Tibial nerve (tissue), 4 donors: ENCODE results near the gene MAST1. TPM values are rescaled to one million over a fixed set of nuclear protein-coding genes. Genes with fewer than 3 reads are reported as not detected.

Source experiments
- DNase-seq, 2 donors: peaks; one replicate each; pipeline ENCODE4 v3.0.0-alpha.2; 2019; ENCODE audit warnings: low spot score in 2 of 2
- H3K27ac ChIP-seq, 4 donors: fragments of 200-600 bp; sonication (generic) in 3 of 4; one replicate each; pipeline ENCODE4 v1.5.1; 2017 to 2019; ENCODE audit warnings: mild to moderate bottlenecking in 1 of 4
- H3K27me3 ChIP-seq, 2 donors: fragments of 200-600 bp; sonication (generic) in 1 of 2; one replicate each; pipeline versions ENCODE4 v1.5.1 to v1.6.0; 2017 to 2019
- H3K36me3 ChIP-seq, 3 donors: fragments of 200-600 bp; sonication (generic); one replicate each; pipeline ENCODE4 v1.5.1; 2018 to 2019
- H3K4me1 ChIP-seq, 4 donors: fragments of 200-600 bp; sonication (generic) in 3 of 4; one replicate each; pipeline ENCODE4 v1.5.1; 2017 to 2019
- H3K4me3 ChIP-seq, 4 donors: fragments of 200-600 bp; sonication (generic) in 3 of 4; one replicate each; pipeline ENCODE4 v1.5.1; 2017 to 2019; ENCODE audit warnings: mild to moderate bottlenecking in 1 of 4, moderate library complexity in 1 of 4
- H3K9me3 ChIP-seq, 4 donors: fragments of 200-600 bp; sonication (generic) in 3 of 4; one replicate each; pipeline ENCODE4 v1.5.1; 2017 to 2019
- CTCF ChIP-seq, 5 experiments: fragments of 200-600 bp in 3 of 5; fragments of 450-650 bp in 2 of 5; sonication (generic) in 3 of 5; IDR thresholded peaks; one replicate each; pipeline ENCODE4 v1.5.1; 2016 to 2019; ENCODE audit warnings: antibody characterized with exemption in 5 of 5, mild to moderate bottlenecking in 3 of 5, moderate library complexity in 2 of 5
- EP300 ChIP-seq, 2 donors: sonication (generic); formaldehyde crosslinking; IDR thresholded peaks; one replicate each; pipeline ENCODE4 v1.6.1; 2017; ENCODE audit warnings: antibody characterized with exemption in 2 of 2, mild to moderate bottlenecking in 1 of 2
- POLR2A ChIP-seq, 2 donors: fragments of 450-650 bp; IDR thresholded peaks; one replicate each; pipeline ENCODE4 v1.6.1; 2017; ENCODE audit warnings: antibody characterized with exemption in 2 of 2, mild to moderate bottlenecking in 2 of 2, moderate library complexity in 2 of 2
- WGBS, 2 donors: methylation state at CpG; one replicate each; pipeline ENCODE4 v1.1.5; 2018; 5-methylcytosine and 5-hydroxymethylcytosine counted together
- small RNA-seq: library from RNA; depleted of rRNA; stranded (forward); fragments of <200 nt; gene quantifications from one replicate; pipeline ENCODE3, GENCODE V24; 2016
- total RNA-seq, 4 donors: library from RNA; depleted of rRNA; stranded (reverse); fragments of >200 nt; gene quantifications; one replicate each; pipeline ENCODE4 v1.1.0, GENCODE V29; 2016

Gene MAST1
- total RNA-seq, 4 donors from 2014 or later = not detected

DNA sequence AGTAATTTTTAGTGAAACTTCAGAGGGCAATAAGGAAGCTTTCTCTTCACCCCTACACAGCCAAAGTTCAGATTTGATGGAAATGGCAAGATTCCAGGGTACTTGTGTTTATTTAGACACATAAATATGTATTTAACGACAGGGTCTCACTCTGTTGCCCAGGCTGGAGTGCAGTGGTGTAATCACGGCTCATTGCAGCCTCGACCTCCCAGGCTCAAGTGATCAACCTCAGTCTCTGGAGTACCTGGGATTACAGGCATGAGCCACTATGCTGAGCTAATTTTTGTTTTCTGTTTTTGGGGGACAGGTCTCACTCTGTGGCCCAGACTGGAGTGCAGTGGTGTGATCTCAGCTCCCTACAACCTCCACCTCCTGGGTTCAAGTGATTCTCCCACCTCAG, 82.7 kb downstream of the MAST1 start:
- peaks cover 0 to 13% (median 4%) of the 10 kb centered on the region in 4 donors for H3K4me1 ChIP-seq
- WGBS, 2 donors = 49 to 59% methylated on average over 3 of the region's 3 CpGs
- H3K4me3 ChIP-seq = no peak overlapping the region
- no peaks in the 10 kb centered on the region for H3K9me3 ChIP-seq
- DNase-seq = no peak
- no peak overlapping the region for H3K27ac ChIP-seq
- no peak for TF ChIP-seq EP300 (IDR thresholded peaks at IDR 0.05)
- no peak for TF ChIP-seq POLR2A (IDR thresholded peaks at IDR 0.05)
- no peak for TF ChIP-seq CTCF (IDR thresholded peaks at IDR 0.05)
- H3K36me3 ChIP-seq = peaks cover 0 to 40% (median 25%) of the 10 kb centered on the region in 3 donors
- no peaks in the 10 kb centered on the region for H3K27me3 ChIP-seq

- peaks cover 0 to 59% (median 38%) of the 10 kb centered on the region in 3 donors for H3K36me3 ChIP-seq
- H3K4me1 ChIP-seq = peaks cover 0 to 13% (median 4%) of the 10 kb centered on the region in 4 donors
- no peak for DNase-seq
- no peaks in the 10 kb centered on the region for H3K27me3 ChIP-seq
- TF ChIP-seq POLR2A (IDR thresholded peaks at IDR 0.05) (no peak), CTCF (IDR thresholded peaks at IDR 0.05) (no peak), EP300 (IDR thresholded peaks at IDR 0.05) (no peak)
- WGBS, 2 donors = 93 to 95% methylated on average over 4 of the region's 4 CpGs
- no peaks in the 10 kb centered on the region for H3K9me3 ChIP-seq
- no peak overlapping the region for H3K4me3 ChIP-seq
- H3K27ac ChIP-seq = no peak overlapping the region
Measured at GRCh38 chr19:12922959-12923358, 84.6 kb downstream of the MAST1 start.

Small RNA genes lying within 50 kb of the gene (small RNA-seq; reads per million reads assigned to genes)
- gene MIR5695 (not detected), gene MIR6794 (not detected)

Other genes with a start within 250 kb of the MAST1 start
- 1 to 10 TPM; 3.1 to 6.7 (median 4.8) TPM for gene ZNF490, start 227.7 kb upstream of the MAST1 start, total RNA-seq
- gene ZNF791, start 227.6 kb upstream of the MAST1 start, total RNA-seq = 10 to 100 TPM; 36.1 to 38.7 (median 37.6) TPM
- 10 to 100 TPM; 48.5 to 89.4 (median 58.5) TPM for gene MAN2B1, start 171.8 kb upstream of the MAST1 start, total RNA-seq
- gene WDR83, start 171.7 kb upstream of the MAST1 start, total RNA-seq = 10 to 100 TPM in 3 of 4 donors, 1 to 10 TPM in 1; 7.9 to 19.8 (median 16.8) TPM
- 100 to 1,000 TPM; 117 to 180 (median 160) TPM for gene DHPS, start 156.6 kb upstream of the MAST1 start, total RNA-seq
- gene GNG14, start 150.5 kb upstream of the MAST1 start, total RNA-seq = not detected
- gene FBXW9, start 141.9 kb upstream of the MAST1 start, total RNA-seq = 1 to 10 TPM; 1.2 to 7.5 (median 5.7) TPM
- 100 to 1,000 TPM in 1 of 4 donors, 10 to 100 TPM in 3; 56.1 to 120 (median 77.6) TPM for gene TNPO2, start 114.6 kb upstream of the MAST1 start, total RNA-seq
- gene TRIR, start 103.8 kb upstream of the MAST1 start, total RNA-seq = 100 to 1,000 TPM; 328 to 649 (median 501) TPM
- gene GET3, start 101.0 kb upstream of the MAST1 start, total RNA-seq = 10 to 100 TPM; 22.6 to 40.4 (median 36.3) TPM
- under 1 TPM in 1 of 4 donors, not detected in 3; 0.21 TPM for gene BEST2, start 86.7 kb upstream of the MAST1 start, total RNA-seq
- 100 to 1,000 TPM in 1 of 4 donors, 10 to 100 TPM in 3; 27.3 to 109 (median 50.2) TPM for gene HOOK2, start 63.0 kb upstream of the MAST1 start, total RNA-seq
- 100 to 1,000 TPM; 421 to 676 (median 613) TPM for gene JUNB, start 47.0 kb upstream of the MAST1 start, total RNA-seq
- 100 to 1,000 TPM; 129 to 182 (median 163) TPM for gene PRDX2, start 36.7 kb upstream of the MAST1 start, total RNA-seq
- gene THSD8, start 36.4 kb upstream of the MAST1 start, total RNA-seq = 1 to 10 TPM in 1 of 4 donors, not detected in 3; 4.8 TPM
- 1 to 10 TPM; 5.4 to 8.6 (median 6.7) TPM for gene RNASEH2A, start 31.9 kb upstream of the MAST1 start, total RNA-seq
- not detected for gene RTBDN, start 3.9 kb upstream of the MAST1 start, total RNA-seq
- gene DNASE2, start 42.9 kb downstream of the MAST1 start, total RNA-seq = 10 to 100 TPM; 38.1 to 59.0 (median 44.2) TPM
- gene KLF1, start 48.7 kb downstream of the MAST1 start, total RNA-seq = not detected
- gene GCDH, start 52.6 kb downstream of the MAST1 start, total RNA-seq = 10 to 100 TPM; 50.4 to 68.0 (median 64.6) TPM
- not detected for gene SYCE2, start 80.8 kb downstream of the MAST1 start, total RNA-seq
- 10 to 100 TPM; 22.7 to 44.7 (median 32.2) TPM for gene FARSA, start 95.2 kb downstream of the MAST1 start, total RNA-seq
- gene CALR, start 100.1 kb downstream of the MAST1 start, total RNA-seq = 100 to 1,000 TPM; 173 to 398 (median 313) TPM
- 100 to 1,000 TPM in 3 of 4 donors, 10 to 100 TPM in 1; 89.2 to 111 (median 108) TPM for gene RAD23A, start 107.3 kb downstream of the MAST1 start, total RNA-seq
- 10 to 100 TPM; 41.4 to 68.8 (median 53.5) TPM for gene GADD45GIP1, start 118.7 kb downstream of the MAST1 start, total RNA-seq
- not detected for gene DAND5, start 131.1 kb downstream of the MAST1 start, total RNA-seq
- 10 to 100 TPM; 39.8 to 55.8 (median 48.2) TPM for gene NFIX, start 157.0 kb downstream of the MAST1 start, total RNA-seq